Measurements from ENCODE around the gene ZNF121. TPM values are rescaled to one million over a fixed set of nuclear protein-coding genes. Genes with fewer than 3 reads are reported as not detected.
A peak's percentile ranks its signal among the peaks of the same experiment; 100 is the strongest.
"Not testable (repeated sequence)": the region's sequence is repeated elsewhere in the genome, so short reads cannot be mapped to it uniquely, and the experiment has no call there.

The ZNF121 gene
- total and polyA plus RNA-seq, 7 experiments from 2014 or later = 3.3 to 49.4 (median 36.8) TPM

GRCh38 chr19:9541281-9541680 lies 43.0 kb downstream of the ZNF121 start:
- DNase-seq; ATAC-seq; H3K4me3 Mint-ChIP-seq; CTCF ChIA-PET; H3K27ac Mint-ChIP-seq; H3K27me3 Mint-ChIP-seq; H3K4me3 ChIP-seq (ENCODE audit: low read length); H3K4me1 ChIP-seq (ENCODE audit: control insufficient read depth in 2 of 2, insufficient read depth in 2 of 2, low read length in 2 of 2); H3K9me3 ChIP-seq (ENCODE audit: control insufficient read depth in 2 of 3, low read length in 3 of 3); intact Hi-C loops (cut with micrococcal nuclease); H3K27ac ChIP-seq (ENCODE audit: low read depth, low read length); H3K27me3 ChIP-seq (ENCODE audit: control insufficient read depth in 2 of 2, insufficient read depth in 2 of 2, low read length in 2 of 2): not testable (repeated sequence)
- Mint-ChIP-seq H3K4me1 (peaks cover 14 to 37% (median 28%) of the 10 kb centered on the region in 7 donors), H3K36me3 (peaks cover 5 to 28% (median 16%) of the 10 kb centered on the region in 5 donors), H3K9me3 (peaks cover 13 to 37% (median 19%) of the 10 kb centered on the region in 11 donors)
- POLR2A ChIA-PET = interaction anchor here (0.6 kb wide), 1 partner anchor 78 kb away, joined by 3 read pairs; no protein-coding TSS in a partner anchor
- H3K36me3 ChIP-seq (ENCODE audit: control insufficient read depth in 2 of 3, insufficient read depth in 3 of 3, low read length in 3 of 3) = peaks cover 0 to 10% (median under 1%) of the 10 kb centered on the region in 3 experiments

DNA sequence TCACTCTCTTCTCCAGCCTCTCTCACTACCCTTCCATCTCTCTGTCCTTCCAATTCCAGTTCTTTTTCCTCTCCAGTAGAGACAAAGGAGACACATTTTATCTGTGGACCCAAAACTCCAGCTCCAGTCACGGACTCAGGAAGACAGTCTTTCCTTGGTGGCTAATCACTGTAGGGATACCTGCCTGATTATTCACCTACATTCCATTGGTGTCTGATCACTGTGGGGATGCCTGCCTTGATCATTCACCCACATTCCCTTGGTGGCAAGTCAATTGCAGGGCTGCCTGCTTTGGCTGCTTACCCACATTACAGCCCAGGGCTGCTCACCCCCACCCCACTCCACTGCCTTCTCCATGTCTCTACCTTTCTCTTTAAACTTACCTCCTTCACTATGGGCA lies 44.4 kb downstream of the ZNF121 start:
- Histone ChIP-seq H3K36me3 (ENCODE audit: control insufficient read depth in 2 of 3, insufficient read depth in 3 of 3, low read length in 3 of 3) (peaks cover 3 to 24% (median 13%) of the 10 kb centered on the region in 3 experiments), H3K9me3 (ENCODE audit: control insufficient read depth in 2 of 3, low read length in 3 of 3) (peaks cover 0 to 16% (median 0%) of the 10 kb centered on the region in 3 experiments)
- Mint-ChIP-seq H3K4me3 (peak overlapping the region; percentile 49 to 99 (median 98)), H3K36me3 (peaks cover 18 to 41% (median 28%) of the 10 kb centered on the region in 5 donors), H3K27ac (peak overlapping the region in 8 of 9 donors; percentile 26 to 100 (median 87)), H3K9me3 (peaks cover 13 to 50% (median 27%) of the 10 kb centered on the region in 11 donors), H3K4me1 (peaks cover 14 to 46% (median 33%) of the 10 kb centered on the region in 7 donors)
- DNase-seq; CTCF ChIA-PET; ATAC-seq; H3K27me3 ChIP-seq (ENCODE audit: control insufficient read depth in 2 of 2, insufficient read depth in 2 of 2, low read length in 2 of 2); H3K4me3 ChIP-seq (ENCODE audit: low read length); H3K4me1 ChIP-seq (ENCODE audit: control insufficient read depth in 2 of 2, insufficient read depth in 2 of 2, low read length in 2 of 2); H3K27ac ChIP-seq (ENCODE audit: low read depth, low read length); H3K27me3 Mint-ChIP-seq: not testable (repeated sequence)
- intact Hi-C loops (cut with micrococcal nuclease) = loop anchor here (2.0 kb wide), 3 partner anchors 231 to 279 kb away; partner anchors contain the start of genes FBXL12 (in 1 of the 2) and ZNF699 (in 1 of the 2)
- POLR2A ChIA-PET = interaction anchor here (0.6 kb wide), 1 partner anchor 47 kb away, joined by 3 read pairs; no protein-coding TSS in a partner anchor

DNA sequence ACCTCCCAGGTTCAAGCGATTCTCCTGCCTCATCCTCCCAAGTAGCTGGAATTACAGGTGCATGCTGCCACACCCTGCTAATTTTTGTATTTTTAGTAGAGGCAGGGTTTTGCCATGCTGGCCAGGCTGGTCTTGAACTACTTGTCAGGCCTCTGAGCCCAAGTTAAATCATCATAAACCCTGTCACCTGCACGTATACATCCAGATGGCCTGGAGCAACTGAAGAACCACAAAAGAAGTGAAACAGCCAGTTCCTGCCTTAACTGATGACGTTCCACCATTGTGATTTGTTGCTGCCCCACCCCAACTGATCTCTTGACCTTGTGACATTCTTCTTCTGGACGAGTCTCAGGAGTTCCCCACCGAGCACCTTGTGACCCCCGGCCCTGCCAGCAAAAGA lies 45.1 kb downstream of the ZNF121 start:
- Histone ChIP-seq H3K4me3 (ENCODE audit: low read length) (peak overlapping the region; percentile 93), H3K36me3 (ENCODE audit: control insufficient read depth in 2 of 3, insufficient read depth in 3 of 3, low read length in 3 of 3) (peaks cover 6 to 31% (median 18%) of the 10 kb centered on the region in 3 experiments), H3K27ac (ENCODE audit: low read depth, low read length) (peak overlapping the region; percentile 90), H3K9me3 (ENCODE audit: control insufficient read depth in 2 of 3, low read length in 3 of 3) (peaks cover 0 to 16% (median 0%) of the 10 kb centered on the region in 3 experiments)
- peaks cover 25 to 47% (median 35%) of the 10 kb centered on the region in 5 donors for H3K36me3 Mint-ChIP-seq
- H3K27ac Mint-ChIP-seq = peak overlapping the region in 8 of 9 donors; percentile 79 to 100 (median 97)
- H3K4me1 ChIP-seq (ENCODE audit: control insufficient read depth in 2 of 2, insufficient read depth in 2 of 2, low read length in 2 of 2); CTCF ChIA-PET; ATAC-seq; H3K27me3 Mint-ChIP-seq; DNase-seq; H3K27me3 ChIP-seq (ENCODE audit: control insufficient read depth in 2 of 2, insufficient read depth in 2 of 2, low read length in 2 of 2): not testable (repeated sequence)
- peaks cover 14 to 46% (median 33%) of the 10 kb centered on the region in 7 donors for H3K4me1 Mint-ChIP-seq
- POLR2A ChIA-PET = interaction anchor here (0.6 kb wide), 1 partner anchor 47 kb away, joined by 3 read pairs; no protein-coding TSS in a partner anchor
- H3K9me3 Mint-ChIP-seq = peaks cover 13 to 57% (median 29%) of the 10 kb centered on the region in 11 donors
- intact Hi-C loops (cut with micrococcal nuclease) = loop anchor here (2.0 kb wide), 3 partner anchors 230 to 280 kb away; partner anchors contain the start of genes FBXL12 (in 1 of the 2) and ZNF699 (in 1 of the 2)
- peak overlapping the region; percentile 49 to 99 (median 98) for H3K4me3 Mint-ChIP-seq

DNA sequence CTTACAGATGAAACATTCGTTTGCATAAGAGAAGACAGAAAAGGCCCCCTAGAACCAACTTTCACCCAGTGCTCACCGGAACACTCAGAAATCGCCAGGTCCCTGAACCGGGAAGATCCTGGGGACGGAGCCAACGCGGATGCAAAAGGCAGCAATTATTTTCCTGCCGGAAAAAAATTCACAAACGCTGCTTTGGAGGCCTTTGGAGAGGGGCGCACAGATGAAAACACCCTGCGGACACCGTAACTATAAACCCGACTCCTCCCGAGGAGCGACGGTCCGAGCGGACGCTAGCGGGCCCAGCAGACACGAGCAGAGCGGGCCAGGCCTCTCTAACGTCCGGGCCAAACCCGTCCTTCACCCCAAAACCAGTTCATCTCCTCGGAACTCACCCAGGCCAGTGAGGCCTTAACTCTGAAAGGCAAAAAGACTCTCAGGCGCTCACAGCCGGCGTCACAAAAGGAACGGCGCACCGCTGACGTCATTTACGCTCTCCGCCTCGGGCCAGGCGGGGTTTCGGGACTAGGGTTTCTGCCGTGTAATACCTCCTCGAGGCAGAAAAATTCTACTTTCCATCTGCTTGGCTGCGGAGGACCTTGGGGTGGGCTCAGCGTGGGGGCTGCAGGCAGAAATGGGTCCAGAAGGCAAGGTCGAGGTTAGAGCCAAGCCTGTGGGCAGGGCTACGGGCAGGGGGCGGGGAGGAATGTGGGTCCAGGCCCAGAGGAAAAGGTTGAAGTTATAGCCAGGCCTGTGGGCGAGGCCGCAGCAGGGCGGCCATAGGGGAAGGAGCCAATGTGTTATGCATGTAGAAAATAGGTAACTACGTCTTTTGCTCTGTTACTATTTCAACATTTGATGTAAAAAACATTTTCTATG lies 45.9 kb downstream of the ZNF121 start, which contains the start of gene ZNF426:
ZNF426 (minus strand) TSS at position 463 of the 876 bp plus-strand sequence. CDS start 2,413 bp downstream, outside the sequence.
- ChIA-PET POLR2A (no interaction called here), CTCF (no interaction called here)
- DNase-seq = peak; percentile 76 to 90 (median 85)

GRCh38 chr19:9535934-9536333 lies 48.4 kb downstream of the ZNF121 start:
- ATAC-seq (no peak), DNase-seq (no peak)
- Mint-ChIP-seq H3K9me3 (peaks cover 14 to 83% (median 46%) of the 10 kb centered on the region in 11 donors), H3K4me3 (peak overlapping the region in 9 of 10 donors; percentile 14 to 99 (median 37)), H3K4me1 (peaks cover 14 to 46% (median 33%) of the 10 kb centered on the region in 7 donors), H3K36me3 (peaks cover 57 to 76% (median 64%) of the 10 kb centered on the region in 5 donors), H3K27me3 (no peaks in the 10 kb centered on the region), H3K27ac (peak overlapping the region in 2 of 9 donors; percentile 20 to 81)
- no peak overlapping the region for H3K4me3 ChIP-seq (ENCODE audit: low read length)
- H3K4me1 ChIP-seq (ENCODE audit: control insufficient read depth in 2 of 2, insufficient read depth in 2 of 2, low read length in 2 of 2) = peaks cover 0 to 7% of the 10 kb centered on the region in 2 donors
- CTCF ChIA-PET = no interaction called here
- no peak overlapping the region for H3K27ac ChIP-seq (ENCODE audit: low read depth, low read length)
- intact Hi-C loops (cut with micrococcal nuclease) = no loop called here
- H3K27me3 ChIP-seq (ENCODE audit: control insufficient read depth in 2 of 2, insufficient read depth in 2 of 2, low read length in 2 of 2) = no peaks in the 10 kb centered on the region
- peaks cover 35 to 64% (median 39%) of the 10 kb centered on the region in 3 experiments for H3K36me3 ChIP-seq (ENCODE audit: control insufficient read depth in 2 of 3, insufficient read depth in 3 of 3, low read length in 3 of 3)
- POLR2A ChIA-PET = no interaction called here
- peaks cover 0 to 44% (median 7%) of the 10 kb centered on the region in 3 experiments for H3K9me3 ChIP-seq (ENCODE audit: control insufficient read depth in 2 of 3, low read length in 3 of 3)

More for the DNA sequence above, 45.9 kb downstream of the ZNF121 start, which contains the start of gene ZNF426:
- peaks cover 0 to 7% of the 10 kb centered on the region in 2 donors for H3K4me1 ChIP-seq (ENCODE audit: control insufficient read depth in 2 of 2, insufficient read depth in 2 of 2, low read length in 2 of 2)
- peak; percentile 96 for ATAC-seq
- Mint-ChIP-seq H3K27me3 (no peaks in the 10 kb centered on the region), H3K27ac (peak within 1 kb of the TSS; percentile 95 to 100 (median 97)), H3K4me1 (peaks cover 14 to 46% (median 33%) of the 10 kb centered on the region in 7 donors), H3K36me3 (peaks cover 33 to 55% (median 43%) of the 10 kb centered on the region in 5 donors), H3K4me3 (peak within 1 kb of the TSS; percentile 89 to 99 (median 98)), H3K9me3 (peaks cover 14 to 65% (median 32%) of the 10 kb centered on the region in 11 donors)
- peaks cover 12 to 39% (median 26%) of the 10 kb centered on the region in 3 experiments for H3K36me3 ChIP-seq (ENCODE audit: control insufficient read depth in 2 of 3, insufficient read depth in 3 of 3, low read length in 3 of 3)
- peaks cover 0 to 22% (median 4%) of the 10 kb centered on the region in 3 experiments for H3K9me3 ChIP-seq (ENCODE audit: control insufficient read depth in 2 of 3, low read length in 3 of 3)
- intact Hi-C loops (cut with micrococcal nuclease) = loop anchor here (1.0 to 2.0 kb wide), 8 partner anchors 46 to 280 kb away; partner anchors contain the start of genes ZNF121 (in 2 of the 2), ZNF266 (in 2 of the 2), ZNF699 (in 2 of the 2) and FBXL12 (in 1 of the 2)
- peak within 1 kb of the TSS; percentile 93 for H3K4me3 ChIP-seq (ENCODE audit: low read length)
- no peaks in the 10 kb centered on the region for H3K27me3 ChIP-seq (ENCODE audit: control insufficient read depth in 2 of 2, insufficient read depth in 2 of 2, low read length in 2 of 2)
- peak within 1 kb of the TSS; percentile 90 for H3K27ac ChIP-seq (ENCODE audit: low read depth, low read length)

GRCh38 chr19:9531933-9532332 lies 52.4 kb downstream of the ZNF121 start:
- Histone ChIP-seq H3K9me3 (ENCODE audit: control insufficient read depth in 2 of 3, low read length in 3 of 3) (peaks cover 15 to 76% (median 41%) of the 10 kb centered on the region in 3 experiments), H3K36me3 (ENCODE audit: control insufficient read depth in 2 of 3, insufficient read depth in 3 of 3, low read length in 3 of 3) (peaks cover 60 to 94% (median 66%) of the 10 kb centered on the region in 3 experiments), H3K4me3 (ENCODE audit: low read length) (no peak overlapping the region), H3K27me3 (ENCODE audit: control insufficient read depth in 2 of 2, insufficient read depth in 2 of 2, low read length in 2 of 2) (no peaks in the 10 kb centered on the region), H3K4me1 (ENCODE audit: control insufficient read depth in 2 of 2, insufficient read depth in 2 of 2, low read length in 2 of 2) (no peaks in the 10 kb centered on the region), H3K27ac (ENCODE audit: low read depth, low read length) (no peak overlapping the region)
- DNase-seq (no peak), ATAC-seq (no peak)
- Mint-ChIP-seq H3K4me1 (peaks cover 0 to 13% (median 3%) of the 10 kb centered on the region in 7 donors), H3K9me3 (peaks cover 5 to 92% (median 68%) of the 10 kb centered on the region in 11 donors), H3K27ac (no peak overlapping the region), H3K36me3 (peaks cover 67 to 92% (median 87%) of the 10 kb centered on the region in 5 donors), H3K4me3 (no peak overlapping the region), H3K27me3 (no peaks in the 10 kb centered on the region)
- intact Hi-C loops (cut with micrococcal nuclease) = no loop called here
- ChIA-PET POLR2A (no interaction called here), CTCF (no interaction called here)
